ENCODE data around the gene DELE1.

Gene DELE1

GRCh38 chr5:141960018-141960417 is 36.3 kb downstream of the DELE1 start:
- DNase-seq: no peak

GRCh38 chr5:141960449-141961323 is 37.0 kb downstream of the DELE1 start:
- DNase-seq: peak; percentile 92

GRCh38 chr5:141961466-141961865 is 37.8 kb downstream of the DELE1 start:
- no peak for DNase-seq

GRCh38 chr5:141963701-141964100 is 40.0 kb downstream of the DELE1 start:
- no peak for DNase-seq

- DNase-seq: no peak
Measured at GRCh38 chr5:141965071-141965470, 41.4 kb downstream of the DELE1 start.

- DNase-seq: no peak
Measured at GRCh38 chr5:141966275-141966962, 42.7 kb downstream of the DELE1 start.

- no peak for DNase-seq
Measured at GRCh38 chr5:141966963-141967333, 43.3 kb downstream of the DELE1 start.

GRCh38 chr5:141968914-141969608 is 45.4 kb downstream of the DELE1 start, which contains the start of gene RNF14:
Gene RNF14 (plus strand): TSS chr5:141969105. CDS start chr5:141973589, 4,484 bp downstream.
- peak; percentile 96 for DNase-seq

- no peak for DNase-seq
Measured at GRCh38 chr5:141969783-141970771, 46.4 kb downstream of the DELE1 start.

GRCh38 chr5:141973871-141974595 is 50.4 kb downstream of the DELE1 start:
- no peak for DNase-seq

- no peak for DNase-seq
Measured at GRCh38 chr5:141976176-141976575, 52.5 kb downstream of the DELE1 start.

GRCh38 chr5:141978389-141978788 is 54.7 kb downstream of the DELE1 start:
- DNase-seq: no peak

GRCh38 chr5:141982626-141983025 is 59.0 kb downstream of the DELE1 start:
- no peak for DNase-seq

GRCh38 chr5:141986072-141986471 is 62.4 kb downstream of the DELE1 start:
- no peak for DNase-seq

GRCh38 chr5:141989720-141990119 is 66.0 kb downstream of the DELE1 start:
- DNase-seq: no peak
